ENCODE results near the gene NAALADL2. TPM values are rescaled to one million over a fixed set of nuclear protein-coding genes. Genes with fewer than 3 reads are reported as not detected.

The NAALADL2 gene
- total RNA-seq, 2 donors from 2014 or later: 6.2 to 14.5 TPM

DNA sequence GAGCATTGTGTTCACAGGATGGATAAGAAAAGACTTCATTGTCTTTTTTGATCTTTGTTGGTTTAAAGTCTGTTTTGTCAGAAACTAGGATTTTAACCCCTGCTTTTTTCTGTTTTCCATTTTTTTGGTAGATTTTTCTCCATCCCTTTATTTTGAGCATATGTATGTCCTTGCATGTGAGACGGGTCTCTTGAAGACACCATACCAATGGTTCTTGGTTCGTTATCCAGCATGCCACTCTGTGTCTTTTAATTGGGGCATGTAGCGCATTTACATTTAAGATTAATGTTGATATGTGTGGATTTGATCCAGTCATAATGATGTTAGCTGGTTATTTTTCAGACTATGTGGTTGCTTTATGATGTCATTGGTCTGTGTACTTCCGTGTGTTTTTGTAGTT lies 687.0 kb downstream of the NAALADL2 start:
- no peak for TF ChIP-seq POLR2A (IDR thresholded peaks at IDR 0.05)
- TF ChIP-seq, protein P1, sequence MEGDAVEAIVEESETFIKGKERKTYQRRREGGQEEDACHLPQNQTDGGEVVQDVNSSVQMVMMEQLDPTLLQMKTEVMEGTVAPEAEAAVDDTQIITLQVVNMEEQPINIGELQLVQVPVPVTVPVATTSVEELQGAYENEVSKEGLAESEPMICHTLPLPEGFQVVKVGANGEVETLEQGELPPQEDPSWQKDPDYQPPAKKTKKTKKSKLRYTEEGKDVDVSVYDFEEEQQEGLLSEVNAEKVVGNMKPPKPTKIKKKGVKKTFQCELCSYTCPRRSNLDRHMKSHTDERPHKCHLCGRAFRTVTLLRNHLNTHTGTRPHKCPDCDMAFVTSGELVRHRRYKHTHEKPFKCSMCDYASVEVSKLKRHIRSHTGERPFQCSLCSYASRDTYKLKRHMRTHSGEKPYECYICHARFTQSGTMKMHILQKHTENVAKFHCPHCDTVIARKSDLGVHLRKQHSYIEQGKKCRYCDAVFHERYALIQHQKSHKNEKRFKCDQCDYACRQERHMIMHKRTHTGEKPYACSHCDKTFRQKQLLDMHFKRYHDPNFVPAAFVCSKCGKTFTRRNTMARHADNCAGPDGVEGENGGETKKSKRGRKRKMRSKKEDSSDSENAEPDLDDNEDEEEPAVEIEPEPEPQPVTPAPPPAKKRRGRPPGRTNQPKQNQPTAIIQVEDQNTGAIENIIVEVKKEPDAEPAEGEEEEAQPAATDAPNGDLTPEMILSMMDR (IDR thresholded peaks at IDR 0.05): no peak
- 84 to 89% methylated on average over 4 of the region's 4 CpGs for WGBS, 2 donors
- Histone ChIP-seq H3K27me3 (no peaks in the 10 kb centered on the region), H3K9me3 (no peaks in the 10 kb centered on the region), H3K4me1 (no peaks in the 10 kb centered on the region), H3K4me3 (no peak overlapping the region), H3K36me3 (replicated peaks in 1 of 2; ENCODE audit: insufficient read depth in 1 of 2, low read depth in 2 of 2) (no peaks in the 10 kb centered on the region), H3K27ac (no peak overlapping the region)
- ATAC-seq (no peak), DNase-seq (no peak)
- intact Hi-C loops (cut with DNase I): no loop called here

DNA sequence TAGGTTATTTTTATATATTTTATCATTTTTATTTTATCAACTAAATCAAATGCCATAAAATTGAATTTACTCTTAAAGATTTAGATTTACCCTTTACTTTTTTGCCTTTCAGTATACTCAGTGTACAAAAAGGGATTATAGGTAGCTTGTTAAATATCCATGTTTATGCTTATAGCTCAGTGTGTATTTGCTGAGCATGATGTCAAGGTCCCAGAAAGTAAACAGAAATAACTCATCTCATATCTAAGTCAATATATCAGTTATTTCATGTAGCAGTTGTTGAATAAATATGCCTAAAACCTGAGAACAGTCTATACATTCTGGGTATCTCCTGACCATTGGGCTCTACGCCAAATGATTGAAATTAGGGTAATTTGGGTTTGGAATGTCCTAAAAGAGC lies 693.8 kb downstream of the NAALADL2 start:
- Histone ChIP-seq H3K9me3 (no peaks in the 10 kb centered on the region), H3K36me3 (replicated peaks in 1 of 2; ENCODE audit: insufficient read depth in 1 of 2, low read depth in 2 of 2) (no peaks in the 10 kb centered on the region), H3K27me3 (no peaks in the 10 kb centered on the region), H3K4me1 (no peaks in the 10 kb centered on the region), H3K4me3 (no peak overlapping the region), H3K27ac (no peak overlapping the region)
- no peak for ATAC-seq
- 81 to 90% methylated on average over 1 of the region's 1 CpG for WGBS, 2 donors
- intact Hi-C loops (cut with DNase I): no loop called here
- no peak for TF ChIP-seq POLR2A (IDR thresholded peaks at IDR 0.05)
- TF ChIP-seq, protein P1 (IDR thresholded peaks at IDR 0.05): no peak
- DNase-seq: no peak

DNA sequence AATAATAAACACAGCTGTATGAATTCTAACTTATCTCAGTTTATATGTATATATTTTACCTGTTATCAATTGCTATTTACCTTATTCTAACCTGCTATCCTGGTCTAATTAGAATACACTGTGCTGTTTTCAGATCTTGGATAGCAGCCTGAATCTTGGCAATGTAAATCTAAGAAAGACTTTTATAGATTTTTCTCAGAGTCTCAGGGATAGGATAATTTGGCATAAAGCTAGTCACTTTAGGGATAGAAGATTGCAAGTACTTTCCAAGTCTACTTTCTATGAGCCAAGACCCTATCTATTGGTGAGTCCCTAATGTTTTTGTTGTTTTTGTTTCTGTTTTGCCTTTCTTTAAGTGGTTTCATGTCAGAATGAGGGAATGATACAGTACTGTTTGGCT lies 695.7 kb downstream of the NAALADL2 start:
- ATAC-seq (no peak), DNase-seq (no peak)
- no peaks in the 10 kb centered on the region for H3K9me3 ChIP-seq
- no peaks in the 10 kb centered on the region for H3K4me1 ChIP-seq
- H3K27me3 ChIP-seq: no peaks in the 10 kb centered on the region
- H3K36me3 ChIP-seq (replicated peaks in 1 of 2; ENCODE audit: insufficient read depth in 1 of 2, low read depth in 2 of 2): no peaks in the 10 kb centered on the region
- intact Hi-C loops (cut with DNase I): no loop called here
- H3K4me3 ChIP-seq: no peak overlapping the region
- H3K27ac ChIP-seq: no peak overlapping the region
- no peak for TF ChIP-seq POLR2A (IDR thresholded peaks at IDR 0.05)
- TF ChIP-seq, protein P1 (IDR thresholded peaks at IDR 0.05): no peak

DNA sequence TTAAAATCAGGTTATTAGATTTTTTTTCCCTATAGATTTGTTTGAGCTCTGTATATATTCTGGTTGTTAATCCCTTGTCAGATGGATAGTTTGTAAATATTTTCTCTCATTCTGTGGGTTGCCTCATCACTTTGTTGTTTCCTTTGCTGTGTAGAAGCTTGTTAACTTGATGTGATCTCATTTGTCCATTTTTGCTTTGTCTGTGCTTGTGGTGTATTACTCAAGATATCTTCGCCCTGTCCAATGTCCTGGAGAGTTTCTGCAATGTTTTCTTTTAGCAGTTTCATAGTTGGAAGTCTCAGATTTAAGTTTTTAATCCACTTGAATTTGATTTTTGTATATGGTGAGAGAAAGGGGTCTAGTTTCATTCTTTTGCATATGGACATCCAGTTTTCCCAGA lies 699.1 kb downstream of the NAALADL2 start:
- TF ChIP-seq, protein P1 (IDR thresholded peaks at IDR 0.05): no peak
- no peak for TF ChIP-seq POLR2A (IDR thresholded peaks at IDR 0.05)

DNA sequence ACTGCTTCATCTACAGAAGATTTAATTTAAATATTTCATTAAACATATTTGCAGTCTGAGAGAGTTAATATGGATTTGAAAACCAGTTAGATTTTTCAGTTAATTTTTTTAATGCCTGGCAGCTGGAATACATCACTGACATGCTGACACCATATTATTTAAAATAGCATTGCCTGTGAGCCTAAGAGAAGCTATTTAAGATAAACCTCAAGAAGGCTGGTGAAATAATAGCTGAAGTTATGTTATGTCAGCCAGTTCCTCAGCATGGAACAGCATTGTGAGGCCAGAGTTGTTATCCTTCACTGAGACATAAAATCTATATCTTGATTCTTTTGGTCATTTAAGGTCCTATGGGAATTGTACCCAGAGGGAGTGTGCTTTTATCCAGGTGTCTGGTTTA lies 705.2 kb downstream of the NAALADL2 start:
- DNase-seq: no peak
- Histone ChIP-seq H3K36me3 (replicated peaks in 1 of 2; ENCODE audit: insufficient read depth in 1 of 2, low read depth in 2 of 2) (no peaks in the 10 kb centered on the region), H3K4me3 (no peak overlapping the region), H3K27ac (no peak overlapping the region), H3K27me3 (no peaks in the 10 kb centered on the region), H3K9me3 (no peaks in the 10 kb centered on the region), H3K4me1 (no peaks in the 10 kb centered on the region)
- ATAC-seq: no peak
- TF ChIP-seq POLR2A (IDR thresholded peaks at IDR 0.05): no peak
- TF ChIP-seq, protein P1 (IDR thresholded peaks at IDR 0.05): no peak
- intact Hi-C loops (cut with DNase I): no loop called here

More for the DNA sequence above, 699.1 kb downstream of the NAALADL2 start:
- 67 to 74% methylated on average over 1 of the region's 1 CpG for WGBS, 2 donors
- intact Hi-C loops (cut with DNase I): no loop called here
- no peaks in the 10 kb centered on the region for H3K9me3 ChIP-seq
- ATAC-seq (no peak), DNase-seq (no peak)
- H3K36me3 ChIP-seq (replicated peaks in 1 of 2; ENCODE audit: insufficient read depth in 1 of 2, low read depth in 2 of 2): no peaks in the 10 kb centered on the region
- no peak overlapping the region for H3K27ac ChIP-seq
- H3K4me3 ChIP-seq: no peak overlapping the region
- no peaks in the 10 kb centered on the region for H3K4me1 ChIP-seq
- H3K27me3 ChIP-seq: no peaks in the 10 kb centered on the region

All from body of pancreas (tissue), 4 donors.